ENCODE measurements around the gene IZUMO3. TPM values are rescaled to one million over a fixed set of nuclear protein-coding genes. Genes with fewer than 3 reads are reported as not detected.

The IZUMO3 gene
- total and polyA plus RNA-seq, 2 of the 8 experiments (the other 6 are each of a cell fraction or from before 2014, with no cell fraction given): not detected

GRCh38 chr9:24504521-24504920 lies 41.2 kb downstream of the IZUMO3 start (continued):
- TF ChIP-seq KDM4A (IDR thresholded peaks at IDR 0.05; ENCODE audit: low read depth, low read length, severe bottlenecking): no peak
- TF ChIP-seq POU5F1 (IDR thresholded peaks at IDR 0.05; ENCODE audit: low read depth, low read length): no peak
